GM12878 (cell line): ENCODE results near the gene OR2B6. TPM values are rescaled to one million over a fixed set of nuclear protein-coding genes. Genes with fewer than 3 reads are reported as not detected.

ENCODE experiments used
- ATAC-seq: fragments of 200-7000 bp; cut with Tn5 transposase; 3 replicates; pipeline ENCODE4 v1.9.1; 2020; ENCODE audit warnings: mild to moderate bottlenecking, moderate library complexity
- BruUV-seq: library from RNA; stranded (reverse); fragments of 400-500 nt; replicated peaks from 2 replicates; lab custom pipeline; 2021; lab: Mats Ljungman, UMichigan
- CTCF ChIA-PET: fragments of 300-600 bp; sonication (Branson Sonifier 250); formaldehyde crosslinking; extraction: SDS; loops from one replicate; lab custom pipeline; 2021; ENCODE audit warnings: inconsistent platforms; lab: Yijun Ruan, JAX
- POLR2A ChIA-PET: fragments of 350-600 bp; formaldehyde crosslinking; extraction: SDS; loops from one replicate; lab custom pipeline; 2021; ENCODE audit warnings: inconsistent platforms; lab: Charles Lee
- RAD21 ChIA-PET: fragments of 300-600 bp; sonication (Branson Sonifier 250); formaldehyde crosslinking; loops from one replicate; lab custom pipeline; 2023; ENCODE audit warnings: antibody characterized with exemption; ENCODE audit not compliant: unreplicated experiment; lab: Charles Lee
- SMC1A ChIA-PET: fragments of 300-600 bp; sonication (Branson Sonifier 250); formaldehyde crosslinking; loops from one replicate; lab custom pipeline; 2023; ENCODE audit not compliant: unreplicated experiment, uncharacterized antibody; lab: Charles Lee
- DNase-seq: peaks from one replicate; pipeline ENCODE4 v3.0.0-alpha.2; 2011; ENCODE audit warnings: low read depth, low spot score
- FAIRE-seq: peaks from 3 replicates; lab custom pipeline; 2011; peaks lifted over from hg19 to GRCh38; lab: Jason Lieb, UNC
- H2AFZ ChIP-seq: 2 replicates; pipeline ENCODE4 v1.6.0; 2011; ENCODE audit warnings: low read depth, low read length, control low read depth; ENCODE audit not compliant: control insufficient read depth
- H3K27ac ChIP-seq: 2 replicates; pipeline ENCODE4 v1.5.1; 2011; ENCODE audit warnings: control low read depth; ENCODE audit not compliant: control insufficient read depth, insufficient read depth
- H3K27me3 ChIP-seq, 2 experiments: replicated peaks in 1 of 2; 2 replicates each; pipeline versions ENCODE4 v1.6.0 to v1.6.1; 2011; ENCODE audit warnings: low read length in 1 of 2; ENCODE audit not compliant: control insufficient read depth in 2 of 2, insufficient read depth in 2 of 2
- H3K36me3 ChIP-seq, 2 experiments: 2 replicates each; pipeline ENCODE4 v1.5.1; 2011; ENCODE audit warnings: low read length in 1 of 2; ENCODE audit not compliant: control insufficient read depth in 2 of 2, insufficient read depth in 2 of 2
- H3K4me1 ChIP-seq: 2 replicates; pipeline ENCODE4 v1.6.1; 2011; ENCODE audit warnings: mild to moderate bottlenecking, low read length, moderate library complexity, mixed read lengths; ENCODE audit not compliant: control insufficient read depth, insufficient read depth
- H3K4me2 ChIP-seq: 2 replicates; pipeline ENCODE4 v1.6.0; 2011; ENCODE audit warnings: control low read depth; ENCODE audit not compliant: control insufficient read depth, insufficient read depth
- H3K4me3 ChIP-seq: fragments of 200-600 bp; sonication (generic); 2 replicates; pipeline ENCODE4 v1.5.1; 2016
- H3K79me2 ChIP-seq: 2 replicates; pipeline ENCODE4 v1.6.0; 2011; ENCODE audit warnings: low read length; ENCODE audit not compliant: control insufficient read depth, insufficient read depth
- H3K9ac ChIP-seq: 2 replicates; pipeline ENCODE4 v1.8.0; 2011; ENCODE audit warnings: low read length, control low read depth, mixed read lengths; ENCODE audit not compliant: control insufficient read depth, insufficient read depth
- H3K9me3 ChIP-seq: replicated peaks from 3 replicates; pipeline ENCODE4 v1.5.1; 2011; ENCODE audit warnings: mild to moderate bottlenecking, low read length; ENCODE audit not compliant: control insufficient read depth, insufficient read depth
- H4K20me1 ChIP-seq: 2 replicates; pipeline ENCODE4 v1.6.0; 2011; ENCODE audit not compliant: control insufficient read depth, insufficient read depth
- CHD2 ChIP-seq: IDR thresholded peaks from 2 replicates; pipeline ENCODE4 v1.6.1; 2011; ENCODE audit warnings: low read depth, low read length, improper control_type of control experiment, borderline replicate concordance
- GABPA ChIP-seq: IDR thresholded peaks from 2 replicates; pipeline ENCODE4 v1.6.1; 2014; ENCODE audit warnings: antibody characterized with exemption, low read depth, mild to moderate bottlenecking, inconsistent platforms
- HCFC1 ChIP-seq: fragments of 150-350 bp; IDR thresholded peaks from 2 replicates; pipeline ENCODE4 v1.6.1; 2014; ENCODE audit warnings: low read length
- HDAC2 ChIP-seq: fragments of 200-600 bp; sonication (generic); IDR thresholded peaks from 2 replicates; pipeline ENCODE4 v1.6.1; 2017
- IRF4 ChIP-seq: IDR thresholded peaks from 2 replicates; pipeline ENCODE4 v1.6.1; 2011; ENCODE audit warnings: low read depth, low read length
- MEF2A ChIP-seq: IDR thresholded peaks from 2 replicates; pipeline ENCODE4 v1.6.1; 2011; ENCODE audit warnings: low read depth, mild to moderate bottlenecking, low read length, moderate library complexity; ENCODE audit not compliant: insufficient read depth
- NFXL1 ChIP-seq: fragments of 450-650 bp; IDR thresholded peaks from 2 replicates; pipeline ENCODE4 v1.6.1; 2017; ENCODE audit warnings: antibody characterized with exemption, mild to moderate bottlenecking, borderline replicate concordance
- NR2C1 ChIP-seq: fragments of 450-650 bp; IDR thresholded peaks from 2 replicates; pipeline ENCODE4 v1.6.1; 2017; ENCODE audit warnings: antibody characterized with exemption, mild to moderate bottlenecking, moderate library complexity
- POLR2A ChIP-seq: IDR thresholded peaks from 2 replicates; pipeline ENCODE4 v1.6.1; 2011; ENCODE audit warnings: low read depth, mild to moderate bottlenecking, low read length
- RAD21 ChIP-seq: IDR thresholded peaks from 2 replicates; pipeline ENCODE4 v1.6.1; 2011; ENCODE audit warnings: mild to moderate bottlenecking, low read depth, low read length, moderate library complexity; ENCODE audit not compliant: insufficient read depth
- RCOR1 ChIP-seq: conservative IDR thresholded peaks from 2 replicates; pipeline ENCODE4 v1.6.1; 2012; ENCODE audit warnings: low read depth, low read length, improper control_type of control experiment
- SRF ChIP-seq, 2 experiments: IDR thresholded peaks; 2 replicates each; pipeline ENCODE4 v1.6.1; 2011; ENCODE audit warnings: low read depth in 2 of 2, low read length in 2 of 2, mild to moderate bottlenecking in 1 of 2, moderate library complexity in 1 of 2
- WGBS: methylation state at CpG from one replicate; pipeline ENCODE4 v1.1.6; 2016; ENCODE audit warnings: low lambda C conversion rate; ENCODE audit not compliant: insufficient replicate concordance, insufficient coverage; ENCODE audit errors: missing lambda C conversion rate; 5-methylcytosine and 5-hydroxymethylcytosine counted together
- in situ Hi-C: fragments of 300-500 bp; cut with MboI; formaldehyde crosslinking; loops from 9 replicates; pipeline ENCODE4 v1.14.3; 2018; ENCODE audit warnings: mixed read lengths
- intact Hi-C: fragments of 100-400 bp; cut with micrococcal nuclease; formaldehyde crosslinking; loops from one replicate; pipeline ENCODE4 v1.14.2; 2022; ENCODE audit not compliant: unreplicated experiment
- polyA plus RNA-seq, 11 experiments: library from polyadenylated mRNA; depleted of rRNA in 4 of 11; unstranded in 6 of 11; stranded (reverse) in 5 of 11; fragments of >200 nt; fragmentation: Nextera tagmentation in 4 of 11; fragmentation: Illumina TruSeq in 1 of 11; extraction: Ambion mirVana in 4 of 11; extraction: Trizol in 1 of 11; gene quantifications; 1 replicate in 1 of 11; 2 replicates in 10 of 11; pipeline versions ENCODE4 v1.2.1 to v1.2.3, GENCODE V29; 2011 to 2016; ENCODE audit warnings: inconsistent platforms in 2 of 11, missing spikeins in 2 of 11, low read depth in 1 of 11
- total RNA-seq, 4 experiments: library from RNA; depleted of rRNA in 3 of 4; stranded (reverse); fragments of >200 nt in 3 of 4; fragmentation: Illumina TruSeq in 1 of 4; extraction: Trizol in 1 of 4; gene quantifications; 2 replicates each; pipeline versions ENCODE4 v1.2.1 to v1.2.3, GENCODE V29; 2013 to 2021
- TF ChIP-seq, protein P1 (sequence below), 3 experiments: IDR thresholded peaks in 2 of 3; conservative IDR thresholded peaks in 1 of 3; 2 replicates each; pipeline ENCODE4 v1.5.1; 2011; ENCODE audit warnings: low read depth in 3 of 3, low read length in 3 of 3, mild to moderate bottlenecking in 3 of 3, control low read depth in 2 of 3, moderate library complexity in 2 of 3, inconsistent platforms in 1 of 3, mixed read lengths in 1 of 3; ENCODE audit not compliant: control insufficient read depth in 2 of 3, insufficient read depth in 1 of 3; ENCODE audit errors: extremely low read depth in 1 of 3
- TF ChIP-seq, protein P2 (sequence below): fragments of 450-650 bp; IDR thresholded peaks from 2 replicates; pipeline ENCODE4 v1.6.1; 2017; ENCODE audit warnings: low read depth, mild to moderate bottlenecking, moderate library complexity

The OR2B6 gene
- total and polyA plus RNA-seq, 10 of the 15 experiments (the other 5 are each of a cell fraction or from before 2014, with no cell fraction given) = 0.29 to 10.3 (median 1.4) TPM; not detected in 1

DNA sequence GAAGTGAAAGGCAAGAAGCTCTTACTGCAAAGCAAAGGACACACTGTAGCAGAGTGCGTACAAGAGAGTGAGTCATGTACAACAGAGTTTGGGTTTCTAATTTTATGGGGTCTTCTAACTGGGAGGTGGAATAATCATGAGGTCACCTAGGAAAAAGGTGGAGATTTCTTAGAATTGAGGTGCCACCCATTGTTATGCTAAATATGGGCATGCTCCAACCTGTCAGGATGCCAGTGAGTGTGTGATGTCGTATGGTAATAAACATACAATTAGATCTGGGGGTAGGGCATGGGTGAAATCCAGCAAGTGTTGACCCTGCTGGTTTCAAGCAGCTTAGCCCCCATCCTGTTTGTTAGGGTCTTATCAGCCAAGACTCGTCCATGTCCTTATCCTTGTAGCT, 46.6 kb downstream of the OR2B6 start:
- H4K20me1 ChIP-seq = no peaks in the 10 kb centered on the region
- no peaks in the 10 kb centered on the region for H3K27me3 ChIP-seq
- H3K9me3 ChIP-seq = no peaks in the 10 kb centered on the region
- ATAC-seq (no peak), DNase-seq (no peak)
- no peaks in the 10 kb centered on the region for H3K79me2 ChIP-seq
- TF ChIP-seq MEF2A = no peak
- 0 out of 4 replicates have a peak, but pooled peaks of 1 of the 2 experiments have one; percentile 17 for TF ChIP-seq SRF (IDR thresholded peaks at IDR 0.05; ENCODE audit: low read depth in 2 of 2, low read length in 2 of 2)
- TF ChIP-seq, all 136 proteins: peak for 1
- Histone ChIP-seq H3K4me1 (peaks cover 6% of the 10 kb centered on the region), H3K36me3 (no peaks in the 10 kb centered on the region), H3K27ac (no peak overlapping the region), H3K4me3 (no peak overlapping the region), H3K9ac (no peak overlapping the region), H3K4me2 (no peak overlapping the region), H2AFZ (no peak overlapping the region)
- SMC1A ChIA-PET = no interaction called here
- RAD21 ChIA-PET = no interaction called here
- intact Hi-C loops (no loop called here), in situ Hi-C loops (no loop called here)
- CTCF ChIA-PET = no interaction called here
- BruUV-seq = no TSS peak
- POLR2A ChIA-PET = interaction anchor here (1.2 kb wide), 1 partner anchor 44 kb away, joined by 3 read pairs; no protein-coding TSS in a partner anchor
- 57% methylated on average over 3 of the region's 3 CpGs for WGBS
- FAIRE-seq = no peak

DNA sequence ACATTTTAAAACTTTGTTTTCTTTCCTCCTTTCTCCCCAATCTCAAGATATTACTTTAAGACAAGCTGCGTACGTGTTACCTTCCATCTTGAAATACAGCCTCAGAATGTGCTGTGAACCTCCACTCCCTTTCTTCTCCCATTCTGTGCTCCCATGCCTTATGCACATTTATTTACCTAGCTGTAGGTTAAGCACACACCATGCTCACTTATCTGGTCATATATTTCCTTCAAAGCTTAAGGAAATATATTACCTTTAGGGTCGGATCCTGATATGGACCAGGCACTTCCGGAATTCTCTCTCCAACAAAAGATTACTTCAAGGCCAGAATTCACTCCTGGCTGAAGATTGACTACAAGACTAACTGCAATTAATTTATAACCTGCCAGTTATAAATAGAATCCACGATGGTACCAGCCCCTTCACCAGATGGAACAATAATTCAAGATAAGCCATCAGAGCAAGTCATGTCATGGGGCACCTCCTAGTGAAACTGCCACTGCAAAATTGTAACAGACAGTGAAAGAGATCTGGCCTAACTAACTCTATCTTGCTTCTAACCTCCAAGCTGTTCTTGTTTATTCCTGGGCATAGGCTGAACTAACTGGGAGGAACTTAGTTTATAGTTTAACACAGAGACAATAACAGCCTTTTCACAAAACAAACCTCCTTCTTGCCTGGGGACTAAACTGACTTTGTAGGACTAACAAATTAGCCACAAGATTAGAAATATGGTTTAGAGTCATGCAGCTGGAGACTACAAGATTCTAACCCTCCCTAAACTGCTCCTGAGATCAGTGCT, 47.5 kb downstream of the OR2B6 start:
- in situ Hi-C loops (no loop called here), intact Hi-C loops (no loop called here)
- ChIA-PET CTCF (no interaction called here), SMC1A (no interaction called here), POLR2A (interaction anchor here (1.2 kb wide), 1 partner anchor 45 kb away, joined by 3 read pairs; no protein-coding TSS in a partner anchor), RAD21 (no interaction called here)
- H2AFZ ChIP-seq = no peak overlapping the region
- no peak for FAIRE-seq
- 67% methylated on average over 5 of the region's 5 CpGs for WGBS
- no peak for ATAC-seq
- H3K36me3 ChIP-seq = no peaks in the 10 kb centered on the region
- DNase-seq = no peak
- H4K20me1 ChIP-seq = no peaks in the 10 kb centered on the region
- H3K4me3 ChIP-seq = no peak overlapping the region
- H3K27ac ChIP-seq = no peak overlapping the region
- no peaks in the 10 kb centered on the region for H3K79me2 ChIP-seq
- H3K4me2 ChIP-seq = no peak overlapping the region
- H3K4me1 ChIP-seq = peaks cover 7% of the 10 kb centered on the region
- H3K27me3 ChIP-seq = no peaks in the 10 kb centered on the region
- no peaks in the 10 kb centered on the region for H3K9me3 ChIP-seq
- no TSS peak for BruUV-seq
- no peak overlapping the region for H3K9ac ChIP-seq
- TF ChIP-seq HDAC2 (no peak), IRF4 (no peak), HCFC1 (no peak), CHD2 (no peak), RAD21 (no peak), RCOR1 (no peak), GABPA (no peak), POLR2A (no peak), NR2C1 (no peak), NFXL1 (no peak)
- TF ChIP-seq, protein P1, sequence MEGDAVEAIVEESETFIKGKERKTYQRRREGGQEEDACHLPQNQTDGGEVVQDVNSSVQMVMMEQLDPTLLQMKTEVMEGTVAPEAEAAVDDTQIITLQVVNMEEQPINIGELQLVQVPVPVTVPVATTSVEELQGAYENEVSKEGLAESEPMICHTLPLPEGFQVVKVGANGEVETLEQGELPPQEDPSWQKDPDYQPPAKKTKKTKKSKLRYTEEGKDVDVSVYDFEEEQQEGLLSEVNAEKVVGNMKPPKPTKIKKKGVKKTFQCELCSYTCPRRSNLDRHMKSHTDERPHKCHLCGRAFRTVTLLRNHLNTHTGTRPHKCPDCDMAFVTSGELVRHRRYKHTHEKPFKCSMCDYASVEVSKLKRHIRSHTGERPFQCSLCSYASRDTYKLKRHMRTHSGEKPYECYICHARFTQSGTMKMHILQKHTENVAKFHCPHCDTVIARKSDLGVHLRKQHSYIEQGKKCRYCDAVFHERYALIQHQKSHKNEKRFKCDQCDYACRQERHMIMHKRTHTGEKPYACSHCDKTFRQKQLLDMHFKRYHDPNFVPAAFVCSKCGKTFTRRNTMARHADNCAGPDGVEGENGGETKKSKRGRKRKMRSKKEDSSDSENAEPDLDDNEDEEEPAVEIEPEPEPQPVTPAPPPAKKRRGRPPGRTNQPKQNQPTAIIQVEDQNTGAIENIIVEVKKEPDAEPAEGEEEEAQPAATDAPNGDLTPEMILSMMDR (IDR thresholded peaks at IDR 0.05 in 2 of 3, conservative IDR thresholded peaks at IDR 0.05 in 1 of 3; ENCODE audit: control insufficient read depth in 2 of 3, extremely low read depth in 1 of 3, insufficient read depth in 1 of 3, low read depth in 3 of 3, low read length in 3 of 3) = no peak
- TF ChIP-seq, protein P2, sequence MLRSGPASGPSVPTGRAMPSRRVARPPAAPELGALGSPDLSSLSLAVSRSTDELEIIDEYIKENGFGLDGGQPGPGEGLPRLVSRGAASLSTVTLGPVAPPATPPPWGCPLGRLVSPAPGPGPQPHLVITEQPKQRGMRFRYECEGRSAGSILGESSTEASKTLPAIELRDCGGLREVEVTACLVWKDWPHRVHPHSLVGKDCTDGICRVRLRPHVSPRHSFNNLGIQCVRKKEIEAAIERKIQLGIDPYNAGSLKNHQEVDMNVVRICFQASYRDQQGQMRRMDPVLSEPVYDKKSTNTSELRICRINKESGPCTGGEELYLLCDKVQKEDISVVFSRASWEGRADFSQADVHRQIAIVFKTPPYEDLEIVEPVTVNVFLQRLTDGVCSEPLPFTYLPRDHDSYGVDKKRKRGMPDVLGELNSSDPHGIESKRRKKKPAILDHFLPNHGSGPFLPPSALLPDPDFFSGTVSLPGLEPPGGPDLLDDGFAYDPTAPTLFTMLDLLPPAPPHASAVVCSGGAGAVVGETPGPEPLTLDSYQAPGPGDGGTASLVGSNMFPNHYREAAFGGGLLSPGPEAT = no peak
